HEK293 (cell line): Measurements from ENCODE around the gene IBA57.

Source experiments
- CTCF ChIA-PET: fragments of 350-600 bp; formaldehyde crosslinking; extraction: SDS; loops from one replicate; lab custom pipeline; 2021; ENCODE audit warnings: antibody characterized with exemption; lab: Yijun Ruan, JAX
- POLR2A ChIA-PET: fragments of 300-600 bp; formaldehyde crosslinking; extraction: SDS; loops from one replicate; lab custom pipeline; 2020; ENCODE audit warnings: antibody characterized with exemption, inconsistent platforms; lab: Yijun Ruan, JAX
- H3K27ac ChIP-seq: fragments of 200-500 bp; sonication (Bioruptor generic); 2 replicates; pipeline ENCODE4 v1.5.1; 2014; ENCODE audit warnings: low read depth, low read length, control low read depth, inconsistent platforms; ENCODE audit errors: extremely low read depth
- H3K36me3 ChIP-seq, 2 experiments: fragments of 200-500 bp in 1 of 2; sonication (Bioruptor generic) in 1 of 2; 1 replicate in 1 of 2; 2 replicates in 1 of 2; pipeline ENCODE4 v1.5.1; 2014 to 2017; ENCODE audit warnings: inconsistent platforms in 2 of 2, low read length in 2 of 2; ENCODE audit not compliant: control insufficient read depth in 2 of 2, insufficient read depth in 1 of 2
- H3K4me1 ChIP-seq: fragments of 200-500 bp; sonication (Bioruptor generic); 2 replicates; pipeline ENCODE4 v1.5.1; 2014; ENCODE audit warnings: mild to moderate bottlenecking, low read length, inconsistent platforms; ENCODE audit not compliant: control insufficient read depth, insufficient read depth
- H3K4me3 ChIP-seq: 2 replicates; pipeline ENCODE4 v1.5.1; 2011; ENCODE audit warnings: low read depth, mild to moderate bottlenecking, control low read depth, low read length, moderate library complexity
- H3K9me3 ChIP-seq: fragments of 200-500 bp; sonication (Bioruptor generic); 2 replicates; pipeline ENCODE4 v1.5.1; 2014; ENCODE audit warnings: low read depth, low read length, inconsistent platforms; ENCODE audit not compliant: control insufficient read depth, insufficient read depth
- GLIS1 ChIP-seq: fragments of 450-650 bp; formaldehyde crosslinking; IDR thresholded peaks from 2 replicates; pipeline ENCODE4 v1.5.1; 2016; ENCODE audit warnings: missing biosample characterization, missing genetic modification characterization
- MYNN ChIP-seq: fragments of 450-650 bp; formaldehyde crosslinking; IDR thresholded peaks from 2 replicates; pipeline ENCODE4 v1.5.1; 2016; ENCODE audit warnings: missing biosample characterization, missing genetic modification characterization, borderline replicate concordance
- SETDB1 ChIP-seq: IDR thresholded peaks from one replicate; pipeline ENCODE4 v1.6.1; 2017; ENCODE audit warnings: mild to moderate bottlenecking, low read length, moderate library complexity, mixed read lengths; ENCODE audit not compliant: insufficient read length
- TCF7L2 ChIP-seq: IDR thresholded peaks from 2 replicates; pipeline ENCODE4 v1.6.1; 2011; ENCODE audit warnings: low read depth, mild to moderate bottlenecking, inconsistent platforms, low read length, moderate library complexity, borderline replicate concordance
- TRIM28 ChIP-seq: IDR thresholded peaks from 2 replicates; pipeline ENCODE4 v1.6.1; 2011; ENCODE audit warnings: low read length, control low read depth, borderline replicate concordance
- ZFHX2 ChIP-seq: fragments of 450-650 bp; formaldehyde crosslinking; conservative IDR thresholded peaks from 2 replicates; pipeline ENCODE4 v1.5.1; 2016; ENCODE audit warnings: missing biosample characterization, missing genetic modification characterization
- ZFP37 ChIP-seq: fragments of 450-650 bp; formaldehyde crosslinking; IDR thresholded peaks from 2 replicates; pipeline ENCODE4 v1.5.1; 2016; ENCODE audit warnings: missing biosample characterization, missing genetic modification characterization
- ZNF146 ChIP-seq: fragments of 450-650 bp; formaldehyde crosslinking; IDR thresholded peaks from 2 replicates; pipeline ENCODE4 v1.5.1; 2016; ENCODE audit warnings: missing biosample characterization, missing genetic modification characterization
- ZNF2 ChIP-seq: fragments of 450-650 bp; formaldehyde crosslinking; IDR thresholded peaks from 2 replicates; pipeline ENCODE4 v1.5.1; 2016; ENCODE audit warnings: missing biosample characterization, missing genetic modification characterization
- ZNF585B ChIP-seq: fragments of 450-650 bp; formaldehyde crosslinking; IDR thresholded peaks from 2 replicates; pipeline ENCODE4 v1.5.1; 2016; ENCODE audit warnings: missing biosample characterization, missing genetic modification characterization
- TF ChIP-seq, protein P1 (sequence below): fragments of 450-650 bp; IDR thresholded peaks from 2 replicates; pipeline ENCODE4 v1.5.1; 2018; ENCODE audit warnings: missing biosample characterization, mild to moderate bottlenecking, missing genetic modification characterization
- TF ChIP-seq, protein P2 (sequence below): fragments of 450-650 bp; formaldehyde crosslinking; IDR thresholded peaks from 2 replicates; pipeline ENCODE4 v1.5.1; 2016; ENCODE audit warnings: missing biosample characterization, missing genetic modification characterization
- TF ChIP-seq, protein P3 (sequence below): fragments of 450-650 bp; formaldehyde crosslinking; conservative IDR thresholded peaks from 2 replicates; pipeline ENCODE4 v1.5.1; 2016; ENCODE audit warnings: low read depth, missing biosample characterization, missing genetic modification characterization

Gene IBA57

DNA sequence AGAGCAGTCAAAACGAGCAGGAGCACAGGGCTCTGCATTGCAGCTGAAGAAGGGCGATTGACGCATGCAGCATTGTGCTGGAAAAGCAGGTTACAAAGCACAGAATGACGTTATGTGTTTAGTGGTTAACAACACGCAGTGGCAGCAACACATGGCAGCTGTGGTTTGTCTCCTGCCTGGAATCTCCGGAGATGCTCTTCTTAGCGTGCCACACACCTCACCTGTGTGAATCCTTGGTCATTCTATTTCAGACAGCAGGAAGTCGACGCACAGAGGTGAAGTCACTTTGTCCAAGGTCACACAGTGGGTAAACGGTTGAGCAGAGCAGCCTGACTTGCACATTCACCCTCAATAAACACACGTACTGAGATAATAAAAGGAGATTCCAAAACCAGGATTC is 56.9 kb downstream of the IBA57 start (continued):
- TF ChIP-seq, protein P1, sequence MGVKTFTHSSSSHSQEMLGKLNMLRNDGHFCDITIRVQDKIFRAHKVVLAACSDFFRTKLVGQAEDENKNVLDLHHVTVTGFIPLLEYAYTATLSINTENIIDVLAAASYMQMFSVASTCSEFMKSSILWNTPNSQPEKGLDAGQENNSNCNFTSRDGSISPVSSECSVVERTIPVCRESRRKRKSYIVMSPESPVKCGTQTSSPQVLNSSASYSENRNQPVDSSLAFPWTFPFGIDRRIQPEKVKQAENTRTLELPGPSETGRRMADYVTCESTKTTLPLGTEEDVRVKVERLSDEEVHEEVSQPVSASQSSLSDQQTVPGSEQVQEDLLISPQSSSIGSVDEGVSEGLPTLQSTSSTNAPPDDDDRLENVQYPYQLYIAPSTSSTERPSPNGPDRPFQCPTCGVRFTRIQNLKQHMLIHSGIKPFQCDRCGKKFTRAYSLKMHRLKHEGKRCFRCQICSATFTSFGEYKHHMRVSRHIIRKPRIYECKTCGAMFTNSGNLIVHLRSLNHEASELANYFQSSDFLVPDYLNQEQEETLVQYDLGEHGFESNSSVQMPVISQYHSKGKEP (tag by site-specific recombination): no peak
- TF ChIP-seq TCF7L2 (no peak), ZFP37 (tag by site-specific recombination) (no peak), ZNF146 (no peak)

DNA sequence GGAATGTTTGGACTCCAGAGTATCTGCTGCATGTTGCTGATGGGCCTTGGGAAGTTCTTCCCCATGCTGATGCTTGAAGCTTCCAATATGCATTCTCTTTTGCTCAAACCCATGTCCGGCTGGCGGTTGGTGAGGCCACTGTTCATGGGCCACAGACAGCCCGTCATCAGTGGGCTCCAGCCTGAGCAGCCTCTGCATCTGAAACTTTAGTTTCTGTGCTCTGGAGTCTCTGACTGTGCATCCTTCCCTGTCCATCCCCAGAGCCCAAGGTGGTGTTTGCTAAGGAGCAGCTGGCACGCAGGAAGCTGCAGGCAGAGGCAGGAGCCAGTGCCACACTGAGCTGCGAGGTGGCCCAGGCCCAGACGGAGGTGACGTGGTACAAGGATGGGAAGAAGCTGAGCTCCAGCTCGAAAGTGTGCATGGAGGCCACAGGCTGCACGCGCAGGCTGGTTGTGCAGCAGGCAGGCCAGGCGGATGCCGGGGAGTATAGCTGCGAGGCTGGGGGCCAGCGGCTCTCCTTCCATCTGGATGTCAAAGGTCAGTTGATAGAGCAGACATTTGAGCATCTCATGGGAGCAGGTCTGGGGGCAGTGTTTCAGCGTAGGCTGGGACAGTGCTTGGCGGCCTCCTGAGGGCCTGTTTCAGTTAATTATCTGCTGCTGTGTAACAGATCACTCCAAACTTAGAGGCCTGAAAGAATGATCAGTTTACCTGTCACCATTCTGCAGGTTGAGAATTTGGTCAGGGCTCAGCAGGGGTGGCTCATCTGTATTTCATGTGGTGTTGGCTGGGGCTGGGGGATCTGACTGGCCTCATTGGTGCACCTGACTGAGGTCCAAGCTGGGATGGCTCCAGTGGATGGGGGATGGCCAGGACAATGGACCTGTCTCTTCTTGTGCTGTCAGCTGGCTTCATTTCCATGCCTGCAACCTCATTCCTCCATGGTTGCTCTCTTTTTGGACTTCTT is 58.9 kb downstream of the IBA57 start:
- POLR2A ChIA-PET: no interaction called here
- Histone ChIP-seq H3K27ac (no peak overlapping the region), H3K9me3 (no peaks in the 10 kb centered on the region), H3K4me1 (no peaks in the 10 kb centered on the region), H3K36me3 (peaks cover 0 to 34% of the 10 kb centered on the region in 2 experiments), H3K4me3 (no peak overlapping the region)
- CTCF ChIA-PET: interaction anchor here (2.9 kb wide), 1 partner anchor 12 kb away, joined by 8 read pairs; no protein-coding TSS in a partner anchor
- TF ChIP-seq TRIM28 (peak; percentile 64; the same call in 1 of the 2 replicates), ZNF2 (tag by site-specific recombination) (no peak), SETDB1 (peak; percentile 53), ZFHX2 (tag by site-specific recombination) (no peak)

DNA sequence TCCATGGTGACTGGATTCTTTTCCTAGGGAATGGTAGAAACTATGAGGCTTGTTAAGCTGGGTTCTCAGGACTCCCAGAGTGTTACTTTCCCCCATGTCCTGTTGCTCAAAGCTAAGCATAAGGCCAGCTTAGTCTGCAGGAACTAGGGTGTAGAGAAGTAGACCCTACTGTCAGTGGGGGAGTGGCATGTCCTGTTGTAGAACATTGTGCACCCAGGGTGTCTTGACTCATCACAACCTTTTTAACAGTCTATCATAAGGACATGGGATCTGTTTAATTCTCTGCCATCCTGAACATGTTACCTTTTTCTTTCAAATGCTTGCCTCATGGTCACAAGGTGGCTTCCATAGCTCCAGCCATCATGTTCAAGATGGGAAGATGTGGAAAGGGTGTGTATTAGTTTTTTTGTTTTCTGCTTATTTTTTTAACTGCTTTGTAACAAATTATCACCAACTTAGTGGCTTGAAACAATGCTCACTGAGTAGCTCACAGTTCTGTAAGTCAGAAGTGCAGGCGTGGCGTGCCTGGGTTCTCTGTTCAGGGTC is 59.6 kb downstream of the IBA57 start:
- no peaks in the 10 kb centered on the region for H3K4me1 ChIP-seq
- peaks cover 0 to 29% of the 10 kb centered on the region in 2 experiments for H3K36me3 ChIP-seq
- POLR2A ChIA-PET: no interaction called here
- H3K4me3 ChIP-seq: no peak overlapping the region
- no peak overlapping the region for H3K27ac ChIP-seq
- TF ChIP-seq, protein P2, sequence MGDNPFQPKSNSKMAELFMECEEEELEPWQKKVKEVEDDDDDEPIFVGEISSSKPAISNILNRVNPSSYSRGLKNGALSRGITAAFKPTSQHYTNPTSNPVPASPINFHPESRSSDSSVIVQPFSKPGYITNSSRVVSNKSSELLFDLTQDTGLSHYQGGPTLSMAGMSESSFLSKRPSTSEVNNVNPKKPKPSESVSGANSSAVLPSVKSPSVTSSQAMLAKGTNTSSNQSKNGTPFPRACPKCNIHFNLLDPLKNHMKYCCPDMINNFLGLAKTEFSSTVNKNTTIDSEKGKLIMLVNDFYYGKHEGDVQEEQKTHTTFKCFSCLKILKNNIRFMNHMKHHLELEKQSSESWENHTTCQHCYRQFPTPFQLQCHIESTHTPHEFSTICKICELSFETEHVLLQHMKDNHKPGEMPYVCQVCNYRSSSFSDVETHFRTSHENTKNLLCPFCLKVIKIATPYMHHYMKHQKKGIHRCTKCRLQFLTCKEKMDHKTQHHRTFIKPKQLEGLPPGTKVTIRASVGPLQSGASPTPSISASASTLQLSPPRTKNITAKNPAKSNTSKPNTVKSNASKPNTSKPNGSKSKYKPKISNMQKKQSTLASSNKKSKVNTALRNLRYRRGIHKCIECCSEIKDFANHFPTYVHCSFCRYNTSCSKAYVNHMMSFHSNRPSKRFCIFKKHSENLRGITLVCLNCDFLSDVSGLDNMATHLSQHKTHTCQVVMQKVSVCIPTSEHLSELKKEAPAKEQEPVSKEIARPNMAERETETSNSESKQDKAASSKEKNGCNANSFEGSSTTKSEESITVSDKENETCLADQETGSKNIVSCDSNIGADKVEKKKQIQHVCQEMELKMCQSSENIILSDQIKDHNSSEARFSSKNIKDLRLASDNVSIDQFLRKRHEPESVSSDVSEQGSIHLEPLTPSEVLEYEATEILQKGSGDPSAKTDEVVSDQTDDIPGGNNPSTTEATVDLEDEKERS (tag by site-specific recombination): peak; percentile 56; the same call in 1 of the 2 replicates
- no peak for TF ChIP-seq ZNF585B (tag by site-specific recombination)
- TF ChIP-seq, protein P1 (tag by site-specific recombination): no peak
- no peak for TF ChIP-seq MYNN
- TF ChIP-seq GLIS1 (tag by site-specific recombination): no peak
- TF ChIP-seq, protein P3, sequence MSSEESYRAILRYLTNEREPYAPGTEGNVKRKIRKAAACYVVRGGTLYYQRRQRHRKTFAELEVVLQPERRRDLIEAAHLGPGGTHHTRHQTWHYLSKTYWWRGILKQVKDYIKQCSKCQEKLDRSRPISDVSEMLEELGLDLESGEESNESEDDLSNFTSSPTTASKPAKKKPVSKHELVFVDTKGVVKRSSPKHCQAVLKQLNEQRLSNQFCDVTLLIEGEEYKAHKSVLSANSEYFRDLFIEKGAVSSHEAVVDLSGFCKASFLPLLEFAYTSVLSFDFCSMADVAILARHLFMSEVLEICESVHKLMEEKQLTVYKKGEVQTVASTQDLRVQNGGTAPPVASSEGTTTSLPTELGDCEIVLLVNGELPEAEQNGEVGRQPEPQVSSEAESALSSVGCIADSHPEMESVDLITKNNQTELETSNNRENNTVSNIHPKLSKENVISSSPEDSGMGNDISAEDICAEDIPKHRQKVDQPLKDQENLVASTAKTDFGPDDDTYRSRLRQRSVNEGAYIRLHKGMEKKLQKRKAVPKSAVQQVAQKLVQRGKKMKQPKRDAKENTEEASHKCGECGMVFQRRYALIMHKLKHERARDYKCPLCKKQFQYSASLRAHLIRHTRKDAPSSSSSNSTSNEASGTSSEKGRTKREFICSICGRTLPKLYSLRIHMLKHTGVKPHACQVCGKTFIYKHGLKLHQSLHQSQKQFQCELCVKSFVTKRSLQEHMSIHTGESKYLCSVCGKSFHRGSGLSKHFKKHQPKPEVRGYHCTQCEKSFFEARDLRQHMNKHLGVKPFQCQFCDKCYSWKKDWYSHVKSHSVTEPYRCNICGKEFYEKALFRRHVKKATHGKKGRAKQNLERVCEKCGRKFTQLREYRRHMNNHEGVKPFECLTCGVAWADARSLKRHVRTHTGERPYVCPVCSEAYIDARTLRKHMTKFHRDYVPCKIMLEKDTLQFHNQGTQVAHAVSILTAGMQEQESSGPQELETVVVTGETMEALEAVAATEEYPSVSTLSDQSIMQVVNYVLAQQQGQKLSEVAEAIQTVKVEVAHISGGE (tag by site-specific recombination): no peak
- CTCF ChIA-PET: interaction anchor here (2.9 kb wide), 1 partner anchor 12 kb away, joined by 8 read pairs; no protein-coding TSS in a partner anchor
- no peaks in the 10 kb centered on the region for H3K9me3 ChIP-seq
